ENCODE measurements around the gene ZNF431.

GRCh38 chr19:21148681-21149080, 6.8 kb downstream of the ZNF431 start:
- no peak for TF ChIP-seq MEF2A (IDR thresholded peaks at IDR 0.05; ENCODE audit: borderline replicate concordance, low read depth)
- no peak for TF ChIP-seq POLR2AphosphoS5 (IDR thresholded peaks at IDR 0.05; ENCODE audit: low read depth, low read length)
- TF ChIP-seq NFIC (IDR thresholded peaks at IDR 0.05; ENCODE audit: borderline replicate concordance), result no peak
- TF ChIP-seq USF2 (IDR thresholded peaks at IDR 0.05; ENCODE audit: borderline replicate concordance, low read depth, low read length), result no peak
- no peak for TF ChIP-seq CTCF (IDR thresholded peaks at IDR 0.05)
- no peak for TF ChIP-seq TAF1 (IDR thresholded peaks at IDR 0.05; ENCODE audit: borderline replicate concordance, low read depth, low read length)
- TF ChIP-seq YY1 (IDR thresholded peaks at IDR 0.05; ENCODE audit: low read depth), result no peak
- no peak for TF ChIP-seq EZH2phosphoT487 (IDR thresholded peaks at IDR 0.05; ENCODE audit: borderline replicate concordance, low read depth)
- no peak for TF ChIP-seq FOXM1 (IDR thresholded peaks at IDR 0.05; ENCODE audit: low read depth)
